GM19467 (cell line): ENCODE results near the gene E2F7.

Source experiments
- ATAC-seq: cut with Tn5 transposase; IDR thresholded peaks from one replicate; pipeline ENCODE4 v1.9.1; 2021; ENCODE audit warnings: mild to moderate bottlenecking, moderate library complexity; ENCODE audit not compliant: unreplicated experiment

The E2F7 gene

GRCh38 chr12:77023501-77023900 is 41.9 kb downstream of the E2F7 start:
- ATAC-seq, result no peak

GRCh38 chr12:77019920-77020319 is 45.4 kb downstream of the E2F7 start:
- ATAC-seq, result no peak

- ATAC-seq, result no peak
Measured at GRCh38 chr12:77016606-77017005, 48.8 kb downstream of the E2F7 start.

GRCh38 chr12:77013091-77013490 is 52.3 kb downstream of the E2F7 start:
- ATAC-seq, result no peak

- peak; percentile 96 for ATAC-seq
Measured at GRCh38 chr12:77010691-77011548, 54.4 kb downstream of the E2F7 start.

- ATAC-seq, result no peak
Measured at GRCh38 chr12:77007476-77007875, 57.9 kb downstream of the E2F7 start.

- no peak for ATAC-seq
Measured at GRCh38 chr12:77005611-77006098, 59.7 kb downstream of the E2F7 start.

GRCh38 chr12:77003914-77004313 is 61.5 kb downstream of the E2F7 start:
- no peak for ATAC-seq

- no peak for ATAC-seq
Measured at GRCh38 chr12:77003246-77003645, 62.1 kb downstream of the E2F7 start.

GRCh38 chr12:77002382-77002781 is 63.0 kb downstream of the E2F7 start:
- no peak for ATAC-seq

GRCh38 chr12:77001276-77001675 is 64.1 kb downstream of the E2F7 start:
- no peak for ATAC-seq

GRCh38 chr12:76998908-76999556 is 66.3 kb downstream of the E2F7 start:
- no peak for ATAC-seq

GRCh38 chr12:76998386-76998785 is 67.0 kb downstream of the E2F7 start:
- ATAC-seq, result no peak

GRCh38 chr12:76997011-76997780 is 68.2 kb downstream of the E2F7 start:
- no peak for ATAC-seq

- ATAC-seq, result no peak
Measured at GRCh38 chr12:76990716-76991115, 74.7 kb downstream of the E2F7 start.

- no peak for ATAC-seq
Measured at GRCh38 chr12:76984566-76984965, 80.8 kb downstream of the E2F7 start.

- no peak for ATAC-seq
Measured at GRCh38 chr12:76983420-76983819, 81.9 kb downstream of the E2F7 start.

GRCh38 chr12:76980196-76980595 is 85.2 kb downstream of the E2F7 start:
- no peak for ATAC-seq

- ATAC-seq, result no peak
Measured at GRCh38 chr12:76976777-76977382, 88.5 kb downstream of the E2F7 start.
